Hematopoietic multipotent progenitor cell treated with erythropoietin and hydrocortisone succinate and interleukin-3 and kit ligand, for 15 days (in vitro differentiated cells): ENCODE data around the gene NRTN.

Source experiments
- DNase-seq: peaks from one replicate; pipeline ENCODE4 v3.0.0-alpha.2; 2015; ENCODE audit warnings: low spot score

The NRTN gene

DNA sequence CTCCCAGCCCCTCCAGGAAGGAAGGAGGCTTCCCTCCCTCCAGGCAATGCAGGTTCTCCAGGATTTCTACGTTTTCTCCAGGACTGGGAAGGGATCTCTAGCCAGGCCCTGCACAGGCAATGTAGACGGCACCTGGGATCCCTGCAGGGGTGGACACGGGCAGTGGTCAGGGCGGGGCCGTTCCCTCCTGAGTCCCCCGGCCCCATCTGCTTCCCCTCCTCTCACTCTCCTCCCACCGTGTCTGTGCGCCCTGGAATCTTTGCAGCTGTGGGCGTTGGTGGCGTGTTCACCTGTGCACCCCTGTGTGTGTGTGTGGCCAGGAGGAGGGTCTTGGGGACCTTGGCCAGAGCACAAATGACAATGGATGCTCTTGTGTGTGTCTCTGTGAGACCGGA is 10.0 kb downstream of the NRTN start:
- no peak for DNase-seq

DNA sequence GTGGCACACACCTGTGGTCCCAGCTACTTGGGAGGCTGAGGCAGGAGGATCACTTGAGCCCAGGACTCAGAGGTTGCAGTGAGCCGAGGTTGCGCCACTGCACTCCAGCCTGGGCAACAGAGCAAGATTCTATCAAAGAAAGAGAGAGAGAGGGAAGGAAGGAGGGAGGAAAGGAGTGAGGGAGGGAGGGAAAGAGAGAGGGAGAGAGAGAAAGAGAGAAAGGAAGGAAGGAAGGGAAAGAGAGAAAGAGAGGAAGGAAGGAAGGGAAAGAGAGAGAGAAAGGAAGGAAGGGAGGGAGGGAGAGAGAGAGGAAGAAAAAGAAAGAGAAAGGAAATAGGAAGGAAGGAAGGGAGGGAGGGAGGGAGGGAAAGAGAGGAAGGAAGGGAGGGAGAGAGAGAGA is 12.4 kb downstream of the NRTN start:
- no peak for DNase-seq

DNA sequence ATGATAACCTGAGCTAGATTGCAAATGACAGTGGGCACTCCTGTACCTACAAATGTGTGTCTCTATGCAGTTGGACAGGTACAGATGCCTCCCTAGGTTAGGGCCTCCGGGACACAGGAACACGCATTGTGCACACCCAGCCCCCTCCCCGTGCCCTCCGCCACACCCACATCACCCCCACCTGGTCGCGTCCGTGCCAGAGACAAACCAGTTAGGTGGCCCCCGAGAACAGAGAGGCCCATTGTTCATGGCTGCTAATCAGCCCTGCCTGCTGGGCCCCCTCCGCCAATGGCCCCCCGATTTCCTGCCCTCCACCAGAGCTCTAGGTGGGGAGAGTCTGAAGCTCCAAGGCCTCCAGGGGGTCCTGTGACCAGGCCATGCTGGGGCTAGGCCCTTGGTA is 13.7 kb downstream of the NRTN start:
- no peak for DNase-seq

DNA sequence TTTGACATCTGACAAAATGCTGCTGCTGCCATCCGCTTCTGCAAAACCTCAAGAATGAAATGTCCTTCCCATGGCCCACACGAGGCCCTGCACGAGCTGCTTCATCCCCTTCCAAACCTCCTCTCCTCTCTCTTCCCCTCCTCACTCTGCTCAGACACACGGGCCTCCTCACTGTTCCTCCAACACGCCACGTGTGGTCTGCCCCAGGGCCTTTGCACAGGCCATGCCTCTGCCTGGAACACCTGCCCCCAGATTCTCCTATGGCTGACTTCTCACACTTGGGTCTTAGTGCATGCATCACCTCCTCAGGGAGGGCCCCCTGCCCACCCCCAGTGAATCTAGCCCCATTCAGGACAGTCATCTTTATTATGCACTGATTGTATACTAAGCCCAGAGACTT is 15.9 kb downstream of the NRTN start:
- DNase-seq, result no peak

DNA sequence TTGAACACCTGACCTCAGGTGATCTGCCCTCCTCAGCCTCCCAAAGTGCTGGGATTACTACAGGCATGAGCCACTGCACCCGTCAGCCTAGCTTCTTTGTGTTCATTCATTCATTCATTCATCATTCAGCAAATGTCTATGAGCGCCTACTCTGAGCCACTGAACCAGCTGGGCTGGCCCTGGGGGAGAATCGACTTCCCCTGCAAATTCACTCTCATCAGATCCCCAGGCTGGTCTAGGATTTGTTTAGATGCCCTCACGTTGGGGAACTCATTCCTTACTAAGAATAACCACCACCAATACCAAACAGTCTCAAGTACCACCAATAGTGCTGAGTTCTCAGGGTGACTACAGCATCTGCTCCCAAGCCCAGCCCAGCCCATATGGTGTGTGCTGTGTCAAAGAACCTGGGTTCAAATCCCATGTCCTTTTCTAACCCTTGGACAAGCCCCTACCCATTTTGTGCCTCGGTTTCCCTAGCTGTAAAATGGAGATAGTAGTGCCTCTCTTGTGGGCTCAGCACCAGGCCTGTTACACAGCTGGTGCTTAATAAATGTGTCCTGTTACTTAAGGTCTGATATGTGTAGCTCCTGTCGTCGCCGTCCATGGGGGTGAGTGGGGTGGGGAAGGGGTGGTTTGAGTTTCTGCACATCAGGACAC is 16.8 kb downstream of the NRTN start:
- no peak for DNase-seq

DNA sequence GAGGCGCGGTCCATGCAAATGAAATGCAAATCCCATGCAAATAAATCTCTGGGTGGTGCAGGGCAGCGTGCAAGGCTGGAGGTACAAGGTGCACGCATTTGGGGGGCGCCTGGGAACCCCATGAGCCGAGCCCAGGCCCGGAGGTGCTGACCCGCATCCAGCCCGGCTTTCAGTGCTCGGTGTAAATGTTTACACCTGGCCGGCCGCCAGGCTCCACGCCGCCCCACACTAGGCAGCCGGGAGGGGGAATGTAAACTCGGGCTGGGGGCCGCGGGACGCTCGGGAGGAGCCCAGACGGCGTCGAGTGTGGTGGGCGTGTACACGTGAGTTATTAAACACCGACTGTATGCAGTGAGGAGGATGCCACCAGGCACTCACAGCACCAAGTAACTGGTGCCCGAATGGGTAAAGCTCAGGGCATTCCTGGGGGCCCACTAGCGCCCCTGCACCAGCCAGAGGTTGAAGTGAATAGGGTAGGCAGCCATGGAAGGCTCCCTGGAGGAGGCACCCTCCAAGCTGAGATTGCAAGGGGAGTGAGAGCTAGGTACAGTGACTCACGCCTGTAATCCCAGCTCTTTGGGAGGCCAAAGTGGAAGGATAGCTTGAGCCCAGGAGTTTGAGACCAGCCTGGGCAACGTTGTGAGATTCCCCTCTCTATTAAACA is 17.4 kb downstream of the NRTN start:
- no peak for DNase-seq

DNA sequence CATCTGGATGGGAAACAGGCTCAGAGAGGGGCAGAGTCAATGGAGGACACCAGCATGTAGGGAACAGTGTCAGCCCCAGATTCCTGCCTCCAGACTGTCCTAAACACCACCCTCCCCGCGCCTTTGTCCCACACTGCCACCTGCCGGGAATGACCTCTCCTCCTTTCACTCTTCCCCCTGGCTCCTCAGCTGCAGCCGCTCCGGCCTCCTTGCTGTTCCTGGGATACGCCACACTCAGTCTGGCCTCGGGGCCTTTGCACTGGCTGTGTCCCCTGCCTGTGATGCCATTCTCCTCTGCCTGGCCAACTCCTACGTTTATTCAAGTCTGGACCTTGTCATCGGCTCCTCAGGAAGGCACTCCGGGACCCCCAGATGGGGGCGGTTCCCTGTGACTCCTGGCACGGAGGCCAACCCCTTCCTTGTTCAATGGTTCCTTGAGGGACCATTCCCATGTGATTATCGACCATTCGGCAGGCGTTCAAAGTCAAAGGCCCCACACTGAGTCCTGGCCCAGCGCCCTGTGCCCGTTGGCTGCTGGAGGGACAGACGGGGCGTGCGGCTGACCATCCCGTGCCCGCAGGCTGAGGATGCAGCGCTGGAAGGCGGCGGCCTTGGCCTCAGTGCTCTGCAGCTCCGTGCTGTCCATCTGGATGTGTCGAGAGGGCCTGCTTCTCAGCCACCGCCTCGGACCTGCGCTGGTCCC is 18.9 kb downstream of the NRTN start:
- DNase-seq, result no peak

DNA sequence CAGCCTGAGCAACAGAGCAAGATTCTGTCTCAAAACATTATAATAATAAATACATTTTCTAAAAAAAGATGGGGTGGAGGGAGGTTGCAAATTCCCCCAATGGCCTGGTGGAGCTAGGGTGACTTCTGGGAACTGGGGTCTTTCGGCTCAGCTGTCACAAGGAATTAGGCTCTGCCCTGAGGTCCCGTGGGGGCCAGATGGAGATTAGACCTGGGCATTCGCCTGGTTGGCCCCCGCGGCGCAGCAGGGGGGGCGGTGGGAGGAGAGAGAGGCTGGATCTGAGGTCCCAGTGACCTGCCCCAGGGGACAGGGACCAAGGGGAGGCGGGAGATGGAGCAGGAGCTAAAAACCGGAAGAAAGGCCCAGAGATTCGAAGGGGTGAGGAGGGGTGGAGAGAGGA is 19.9 kb downstream of the NRTN start:
- DNase-seq, result no peak

DNA sequence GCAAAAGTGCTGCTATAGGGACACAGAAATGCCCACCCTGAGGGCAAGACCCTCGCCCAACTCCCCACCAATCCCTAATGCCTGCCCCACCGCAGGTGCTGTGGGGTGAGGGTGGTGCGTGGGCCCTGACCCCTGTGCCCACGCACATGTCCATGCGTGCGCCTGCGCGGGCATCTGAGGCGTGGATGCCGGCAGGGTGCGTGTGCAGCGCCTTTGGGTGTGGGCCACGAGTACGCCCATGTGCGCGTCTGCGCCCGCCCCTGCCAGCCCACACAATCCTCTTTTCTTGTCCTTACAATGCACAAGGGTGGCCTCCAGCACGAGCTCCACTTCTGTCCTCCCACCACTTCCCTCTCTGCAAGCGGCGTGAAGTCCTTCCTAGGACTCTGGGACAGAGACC is 20.3 kb downstream of the NRTN start:
- DNase-seq, result no peak

DNA sequence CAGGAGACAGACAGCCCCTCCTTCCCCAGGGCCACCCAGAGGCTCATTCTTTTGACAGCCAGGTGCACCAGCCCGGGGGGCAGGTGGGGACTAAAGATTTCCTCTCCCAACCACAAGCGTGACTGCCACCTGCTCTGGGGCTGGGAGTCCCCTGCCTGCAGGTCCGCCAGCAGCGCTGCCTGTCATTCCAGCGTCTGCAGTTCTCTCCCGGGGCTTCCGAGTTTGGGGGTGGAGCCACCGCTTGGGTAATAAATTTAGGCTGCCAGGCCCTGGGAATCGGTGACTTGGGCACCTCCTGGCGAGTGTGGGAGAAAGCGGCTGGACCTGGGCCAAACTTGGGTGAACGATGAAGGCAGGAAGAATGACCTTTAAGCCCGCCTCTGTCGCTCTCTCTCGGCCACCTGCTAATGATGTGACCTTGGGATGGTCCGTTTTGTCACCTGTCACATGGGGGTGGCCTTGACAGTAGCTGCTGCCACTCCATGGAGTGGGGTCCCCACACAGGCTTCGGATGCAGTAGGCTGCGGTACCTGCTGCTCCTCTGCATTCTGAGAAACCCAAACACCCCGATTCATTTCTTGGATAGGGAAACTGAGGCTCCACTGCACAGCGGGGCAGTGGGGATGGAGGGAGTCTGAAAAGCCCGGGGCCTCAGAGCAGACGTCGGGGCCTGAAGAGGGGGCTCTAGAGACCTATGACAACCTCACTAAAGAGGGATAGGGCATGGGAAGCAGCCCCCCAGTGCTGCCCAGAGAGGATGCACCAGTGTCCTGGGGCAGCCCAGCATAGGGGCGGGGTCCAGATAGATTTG is 21.9 kb downstream of the NRTN start:
- DNase-seq, result peak; percentile 13

DNA sequence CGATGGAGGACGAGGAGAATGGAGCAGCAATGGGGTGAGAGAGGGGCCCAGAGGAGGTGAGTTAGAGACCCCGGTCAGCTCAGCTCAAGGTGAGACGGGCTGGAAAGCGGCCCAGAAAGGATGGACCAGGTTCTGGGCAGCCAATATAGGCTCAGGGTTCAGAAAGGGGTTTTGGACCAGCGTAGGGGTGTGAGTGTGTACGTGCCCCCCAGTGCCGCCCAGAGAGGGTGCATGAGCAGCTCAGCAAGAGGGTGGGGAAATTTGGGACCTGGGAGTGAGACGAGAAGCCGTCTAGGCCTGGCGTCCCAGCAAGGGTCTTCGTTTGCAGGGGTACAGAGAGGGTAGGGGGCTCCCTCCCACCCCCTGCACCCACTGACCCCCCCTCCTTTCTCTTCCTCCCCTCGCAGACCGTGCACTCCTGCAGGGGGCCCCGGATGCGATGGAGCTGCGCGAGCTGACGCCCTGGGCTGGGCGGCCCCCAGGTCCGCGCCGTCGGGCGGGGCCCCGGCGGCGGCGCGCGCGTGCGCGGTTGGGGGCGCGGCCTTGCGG is 22.5 kb downstream of the NRTN start:
- no peak for DNase-seq

DNA sequence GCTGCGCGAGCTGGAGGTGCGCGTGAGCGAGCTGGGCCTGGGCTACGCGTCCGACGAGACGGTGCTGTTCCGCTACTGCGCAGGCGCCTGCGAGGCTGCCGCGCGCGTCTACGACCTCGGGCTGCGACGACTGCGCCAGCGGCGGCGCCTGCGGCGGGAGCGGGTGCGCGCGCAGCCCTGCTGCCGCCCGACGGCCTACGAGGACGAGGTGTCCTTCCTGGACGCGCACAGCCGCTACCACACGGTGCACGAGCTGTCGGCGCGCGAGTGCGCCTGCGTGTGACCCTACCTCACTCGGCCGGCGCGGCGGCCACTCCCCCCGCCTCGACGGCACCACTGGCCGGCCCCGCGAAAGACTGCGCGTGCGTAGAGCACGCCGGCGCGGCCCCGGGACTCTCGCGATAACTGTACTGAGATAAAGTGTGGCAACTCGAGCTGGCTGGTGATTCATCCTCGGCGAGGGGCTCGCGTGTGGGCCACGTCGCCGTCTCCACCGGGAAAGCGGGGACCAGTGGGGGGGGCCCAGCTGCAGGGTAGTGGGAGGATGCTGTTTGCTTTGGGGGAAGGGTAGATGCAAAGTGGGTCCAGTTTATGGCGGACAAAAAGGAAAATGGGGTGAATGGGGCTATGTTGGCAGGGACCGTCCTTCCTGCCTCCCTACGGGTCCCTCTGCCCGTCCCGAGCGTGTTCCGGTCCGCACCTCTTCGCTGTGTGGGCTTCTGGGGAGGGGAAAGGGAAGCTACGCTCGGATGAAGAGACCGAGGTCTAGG is 23.2 kb downstream of the NRTN start:
- DNase-seq, result peak; percentile 82

DNA sequence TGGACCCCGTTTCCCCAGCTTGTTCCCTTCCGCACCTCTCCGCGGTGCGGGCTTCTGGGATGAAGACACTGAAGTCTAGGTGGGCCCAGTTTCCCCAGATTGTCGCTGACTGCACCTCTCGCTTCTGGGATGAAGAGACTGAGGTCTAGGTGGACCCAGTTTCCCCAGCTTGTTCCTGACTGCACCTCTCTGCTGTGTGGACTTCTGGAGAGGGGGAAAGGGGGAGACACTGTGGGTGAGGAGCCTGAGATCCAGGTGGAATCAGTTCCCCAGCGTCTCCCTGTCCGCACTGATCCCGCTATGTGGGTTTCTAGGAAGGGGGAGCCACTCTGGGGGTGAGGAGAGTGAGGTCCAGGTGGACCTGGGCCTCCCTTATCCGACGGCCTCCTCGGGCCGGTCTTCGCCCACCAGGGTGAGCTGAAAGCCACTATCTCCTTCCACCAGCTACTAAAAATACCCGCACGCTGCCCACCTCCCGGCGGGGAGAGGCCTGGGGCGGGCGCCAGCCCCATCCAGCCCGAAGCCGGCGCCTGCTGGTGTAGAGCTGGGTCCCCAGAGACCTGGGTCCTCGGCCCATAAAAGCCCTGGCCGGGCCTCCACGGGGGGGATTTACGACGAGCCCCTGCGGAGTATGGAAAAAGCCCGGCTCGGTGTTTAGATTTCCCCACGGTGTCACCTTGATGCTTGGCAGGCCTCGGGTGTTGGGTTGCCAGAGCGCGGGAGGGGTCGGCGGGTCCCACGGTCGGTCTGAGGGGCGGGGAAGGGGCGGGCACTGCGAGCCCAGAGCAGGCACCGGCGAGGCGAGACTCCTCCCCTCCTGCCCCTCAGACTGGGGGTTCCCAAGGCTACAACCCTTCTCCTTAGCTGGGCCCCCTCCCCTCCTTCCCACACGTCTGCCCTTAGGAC is 24.0 kb downstream of the NRTN start:
- DNase-seq, result peak; percentile 21

DNA sequence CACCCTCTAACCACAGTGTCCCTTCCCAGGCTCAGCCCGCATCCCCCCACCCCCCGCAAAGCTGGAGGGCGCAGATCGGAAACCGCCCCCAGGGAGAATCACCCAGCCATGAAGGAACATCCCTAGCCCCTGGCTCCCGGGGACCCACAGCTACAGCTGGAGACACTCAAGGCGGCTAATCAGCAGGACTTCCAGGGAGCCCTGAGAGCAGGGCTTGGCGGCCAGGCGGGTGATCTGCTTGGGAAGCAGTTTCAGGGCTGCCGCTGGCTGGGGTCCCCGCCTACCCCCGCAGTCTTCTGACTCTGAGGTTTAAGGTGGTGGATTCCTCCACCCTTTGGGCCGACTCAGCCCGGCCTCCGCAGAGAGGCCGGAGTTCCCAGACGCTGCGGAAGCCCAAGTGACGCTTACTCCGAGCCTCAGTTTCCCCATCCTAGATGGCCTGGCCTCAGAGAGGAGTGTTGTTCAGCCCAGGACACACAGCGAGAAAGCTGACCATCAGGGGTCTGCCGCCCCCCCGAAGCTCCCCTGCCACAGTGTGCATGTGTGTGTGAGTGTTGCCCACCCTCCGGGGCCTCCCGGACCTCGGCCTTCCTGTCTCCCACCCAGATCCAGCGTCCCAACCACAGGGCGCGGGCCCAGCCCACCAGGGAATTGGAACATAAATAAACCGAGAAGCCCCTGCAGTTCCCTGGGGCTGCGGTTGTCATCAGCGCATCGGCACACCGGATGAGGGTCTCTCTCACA is 24.9 kb downstream of the NRTN start:
- DNase-seq, result no peak

DNA sequence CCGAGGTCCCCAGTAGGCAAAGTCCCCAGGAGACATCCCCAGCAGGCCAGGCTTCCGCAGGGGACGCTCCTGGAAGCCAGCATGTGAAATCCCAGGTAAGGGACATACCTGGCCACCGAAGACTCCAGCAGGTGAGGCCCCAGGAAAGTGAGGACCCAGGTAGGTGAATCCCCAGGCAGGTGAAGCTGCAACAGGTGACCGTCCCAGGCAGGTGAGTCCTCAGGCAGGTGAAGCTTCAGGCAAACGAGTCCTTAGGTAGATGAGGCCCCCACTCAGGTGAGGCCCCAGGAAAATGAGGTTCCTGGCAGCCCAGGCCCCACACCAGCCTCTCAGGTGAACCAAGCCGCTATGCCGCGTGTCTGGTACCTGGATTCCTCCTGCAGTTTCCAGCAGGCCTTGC is 26.3 kb downstream of the NRTN start:
- DNase-seq, result no peak

DNA sequence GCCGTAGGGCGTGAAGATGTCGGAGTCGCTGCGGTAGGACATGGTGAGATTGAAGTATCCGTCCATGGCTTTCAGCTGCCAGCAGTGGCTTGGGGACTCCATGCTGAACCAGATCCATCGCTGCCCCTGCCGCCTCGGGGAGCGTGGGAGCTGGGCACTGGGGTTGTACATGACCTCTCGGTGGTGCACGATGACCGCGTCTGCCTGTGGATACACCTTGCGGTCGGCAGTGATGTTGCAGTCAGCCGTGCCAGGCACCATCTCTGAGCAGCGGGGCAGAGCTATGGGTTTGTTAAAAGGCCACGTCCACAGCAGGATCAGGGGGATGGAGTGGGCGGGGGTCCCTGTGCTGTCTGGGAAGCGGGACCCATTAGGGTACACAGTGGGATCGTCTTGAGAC is 27.2 kb downstream of the NRTN start:
- DNase-seq, result no peak

DNA sequence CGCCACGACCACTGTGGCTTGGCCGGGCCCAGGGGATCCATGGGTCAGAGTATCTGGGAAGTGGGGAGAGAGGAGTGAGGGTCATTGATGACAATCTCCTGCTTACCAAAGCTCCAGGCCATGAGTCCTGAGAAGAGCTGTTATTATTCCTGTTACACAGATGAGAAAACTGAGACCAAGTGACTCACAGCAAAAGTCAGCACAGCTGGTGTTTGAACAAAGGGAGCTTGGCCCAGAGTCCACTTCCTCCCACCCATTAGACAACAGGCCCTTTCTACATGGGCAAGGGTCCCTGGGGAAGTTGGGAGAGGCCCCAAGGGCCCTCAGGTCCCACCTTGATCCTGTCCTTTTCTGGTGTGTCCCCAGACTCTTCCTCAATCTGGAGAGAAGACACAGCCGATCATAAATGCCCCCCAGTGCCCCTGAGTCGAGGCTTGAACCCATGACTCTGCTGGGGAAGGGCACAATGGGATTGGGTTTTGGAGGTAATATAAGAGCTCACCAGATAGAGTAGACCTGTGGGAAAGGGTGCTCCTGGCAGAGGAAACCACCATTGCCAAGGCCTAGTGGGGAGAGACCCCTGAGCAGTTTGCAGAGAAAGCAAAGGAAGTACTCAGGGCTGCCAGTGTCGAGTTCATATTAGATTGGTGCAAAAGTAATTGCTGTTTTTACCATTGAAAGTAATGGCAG is 27.8 kb downstream of the NRTN start:
- DNase-seq, result no peak

DNA sequence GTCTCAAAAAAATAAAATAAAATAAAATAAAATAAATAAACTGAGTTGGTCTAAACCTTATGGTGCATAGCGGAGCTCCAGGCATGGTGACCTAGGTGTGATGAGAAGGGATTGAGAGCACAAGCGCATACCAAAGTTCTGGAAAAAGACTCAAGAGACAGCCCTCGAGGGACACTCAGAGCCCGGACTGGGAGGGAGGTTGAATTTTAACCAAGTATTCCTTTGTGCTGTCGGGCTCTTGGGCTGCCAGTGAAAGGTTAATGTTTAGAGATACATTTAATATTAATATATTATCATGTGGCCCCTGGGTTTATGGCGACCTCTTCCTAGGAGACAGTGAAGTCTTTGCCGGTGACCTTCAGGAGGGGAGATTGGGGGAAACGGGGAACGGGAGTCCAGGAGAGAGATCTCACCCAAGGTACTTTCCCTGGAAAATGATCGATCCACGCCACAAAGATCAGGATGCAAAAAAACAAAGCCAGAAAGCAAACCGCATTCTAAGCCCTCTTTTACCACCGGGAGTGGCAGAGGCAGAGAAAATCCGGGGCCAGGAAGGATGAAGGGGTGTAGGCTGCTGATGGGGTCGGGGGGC is 33.0 kb downstream of the NRTN start:
- no peak for DNase-seq
